IPS-20b (cell line): ENCODE measurements around the gene ACP6.

Source experiments
- H3K27ac ChIP-seq: one replicate; pipeline ENCODE4 v1.5.1; 2013; ENCODE audit warnings: low read length
- H3K27me3 ChIP-seq: 2 replicates; pipeline ENCODE4 v1.6.1; 2013; ENCODE audit warnings: mild to moderate bottlenecking, low read length, inconsistent platforms; ENCODE audit not compliant: insufficient read depth
- H3K36me3 ChIP-seq: 2 replicates; pipeline ENCODE4 v1.6.1; 2013; ENCODE audit warnings: low read depth, mild to moderate bottlenecking, inconsistent platforms, low read length, moderate library complexity; ENCODE audit not compliant: insufficient read depth
- H3K4me1 ChIP-seq: 2 replicates; pipeline ENCODE4 v1.6.1; 2013; ENCODE audit warnings: mild to moderate bottlenecking, control low read depth, inconsistent platforms, low read length, moderate library complexity; ENCODE audit not compliant: insufficient read depth
- H3K4me3 ChIP-seq: 2 replicates; pipeline ENCODE4 v1.5.1; 2013; ENCODE audit warnings: mild to moderate bottlenecking, low read length, inconsistent platforms
- H3K9ac ChIP-seq: 2 replicates; pipeline ENCODE4 v1.6.1; 2013; ENCODE audit warnings: low read depth, mild to moderate bottlenecking, inconsistent platforms, low read length, moderate library complexity
- H3K9me3 ChIP-seq: 2 replicates; pipeline ENCODE4 v1.6.1; 2013; ENCODE audit warnings: mild to moderate bottlenecking, low read depth, low read length, inconsistent platforms; ENCODE audit not compliant: insufficient read depth

Gene ACP6

DNA sequence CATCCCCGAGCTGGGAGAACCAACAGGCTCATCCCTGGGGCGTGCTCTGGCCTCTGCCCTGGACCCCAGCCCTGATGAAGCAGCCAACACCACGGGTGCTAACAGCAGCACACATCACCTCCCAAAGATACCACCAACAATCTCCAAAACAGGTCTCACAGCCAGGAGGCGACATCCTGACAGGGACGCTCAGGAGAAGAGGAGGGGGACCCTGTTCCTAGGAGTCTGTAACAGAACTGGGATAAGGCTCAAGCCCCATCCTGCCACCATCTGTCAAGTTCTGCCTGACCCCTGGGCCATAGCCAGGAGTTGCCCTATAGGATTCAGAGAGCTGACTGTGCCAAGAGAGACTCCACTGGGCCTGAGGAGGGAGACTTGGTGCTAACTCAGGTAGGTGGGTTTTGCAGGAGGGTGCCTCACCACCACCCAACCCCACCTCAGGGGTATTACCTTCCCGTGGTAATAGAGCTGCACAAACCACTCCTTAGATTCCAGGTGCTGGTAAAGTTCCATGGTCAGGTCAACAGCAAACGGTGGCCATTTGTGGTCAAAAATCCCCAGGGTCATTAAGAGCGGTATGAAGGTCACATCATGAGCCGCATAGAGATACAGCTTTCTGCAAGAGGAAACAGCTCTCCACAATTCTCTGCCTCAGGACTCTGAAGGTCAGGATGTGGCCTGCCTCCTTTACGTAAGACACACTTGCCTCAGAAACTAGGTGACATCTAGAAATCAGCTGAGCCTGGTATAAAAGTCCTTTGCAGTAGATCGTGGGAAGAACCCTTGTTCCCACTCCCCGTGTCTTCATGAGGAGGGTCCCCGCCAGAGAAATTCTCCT, 22.3 kb downstream of the ACP6 start:
- H3K4me1 ChIP-seq, result no peaks in the 10 kb centered on the region
- H3K27ac ChIP-seq, result no peak overlapping the region
- no peaks in the 10 kb centered on the region for H3K9me3 ChIP-seq
- H3K4me3 ChIP-seq, result no peak overlapping the region
- H3K36me3 ChIP-seq, result peaks cover 59% of the 10 kb centered on the region
- H3K9ac ChIP-seq, result no peak overlapping the region
- H3K27me3 ChIP-seq, result no peaks in the 10 kb centered on the region

DNA sequence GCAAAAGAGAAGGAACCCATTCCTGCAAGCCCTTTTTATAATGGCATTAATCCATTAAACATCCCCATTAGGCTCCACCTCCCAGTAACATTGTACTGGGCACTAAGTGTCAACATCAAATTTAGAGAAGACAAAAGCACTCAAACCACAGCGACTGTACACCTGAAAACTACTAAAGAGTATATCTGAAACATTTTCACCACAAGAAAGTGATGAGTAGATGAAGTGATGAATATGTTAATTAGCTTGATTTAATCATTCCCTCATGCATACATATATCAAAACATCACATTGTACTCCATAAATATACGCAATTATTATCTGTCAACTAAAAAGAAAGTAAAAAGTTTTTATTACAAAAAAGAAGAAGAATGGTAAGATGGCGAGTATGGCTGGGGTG, 26.4 kb downstream of the ACP6 start:
- Histone ChIP-seq H3K4me1 (no peaks in the 10 kb centered on the region), H3K36me3 (peaks cover 33% of the 10 kb centered on the region), H3K4me3 (no peak overlapping the region), H3K9me3 (no peaks in the 10 kb centered on the region), H3K27ac (no peak overlapping the region), H3K9ac (no peak overlapping the region), H3K27me3 (no peaks in the 10 kb centered on the region)

DNA sequence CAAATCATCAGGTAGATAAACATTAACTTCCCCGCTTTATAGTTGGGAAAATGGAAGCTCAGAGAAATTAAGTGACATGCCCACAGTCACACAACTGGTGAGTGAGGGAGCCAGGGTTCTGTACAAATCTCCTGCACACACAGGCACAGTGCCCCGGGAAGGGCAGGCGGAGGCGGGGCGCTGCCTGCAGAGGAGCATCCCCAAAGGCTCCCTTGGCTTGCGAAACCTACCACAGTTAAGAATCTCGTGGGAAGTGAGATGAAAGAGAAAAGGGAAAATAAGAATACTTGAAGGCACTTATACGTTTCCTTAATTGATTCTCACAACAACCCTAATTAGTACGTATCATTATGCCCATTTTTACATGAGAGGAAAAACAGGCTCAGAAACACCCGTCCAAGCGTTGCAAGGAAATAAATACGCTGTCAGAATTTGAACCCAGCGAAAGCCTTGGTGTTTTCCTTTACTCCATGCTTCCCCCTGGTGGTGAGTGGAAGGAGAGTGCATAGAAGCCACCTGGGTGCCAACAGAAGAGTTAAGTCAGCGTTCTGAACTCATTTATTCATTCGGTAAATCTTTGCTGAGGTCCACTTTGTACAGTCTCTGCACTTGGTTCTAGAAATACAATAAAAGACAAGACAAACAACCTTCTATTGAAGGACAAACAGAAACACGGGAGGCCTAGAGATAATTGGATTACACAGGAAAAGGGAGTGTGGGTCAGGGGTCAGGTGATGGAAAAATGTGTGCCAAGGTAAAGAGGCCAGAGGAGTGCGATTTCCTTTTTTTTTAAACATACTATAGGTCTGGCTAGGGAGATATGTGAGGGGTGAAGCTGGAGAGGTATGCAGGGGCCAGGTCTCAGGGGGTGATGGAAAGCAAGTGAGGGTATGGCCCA, 28.4 kb downstream of the ACP6 start:
- Histone ChIP-seq H3K9ac (no peak overlapping the region), H3K9me3 (no peaks in the 10 kb centered on the region), H3K27ac (no peak overlapping the region), H3K4me3 (no peak overlapping the region), H3K27me3 (no peaks in the 10 kb centered on the region), H3K4me1 (no peaks in the 10 kb centered on the region), H3K36me3 (peaks cover 23% of the 10 kb centered on the region)

DNA sequence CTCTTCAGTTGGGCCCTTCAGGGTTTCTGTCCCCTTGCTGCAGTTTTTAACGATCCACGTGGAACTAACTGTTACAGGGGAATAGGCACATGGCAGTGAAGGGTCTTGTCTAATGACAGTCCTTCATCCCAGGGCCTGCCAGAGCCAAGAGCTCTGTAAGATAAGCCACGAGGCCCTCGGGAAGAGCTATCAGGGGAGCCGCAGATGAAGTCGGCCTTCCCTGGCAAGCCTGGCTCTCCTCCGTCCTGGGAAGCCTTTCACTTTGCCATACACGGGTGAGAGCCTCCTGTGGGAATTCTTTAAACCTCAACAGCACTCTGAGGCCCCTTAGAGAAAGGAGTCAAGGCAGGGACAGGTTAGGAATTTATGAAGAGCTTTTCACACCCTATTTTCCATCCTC, 29.0 kb downstream of the ACP6 start:
- no peak overlapping the region for H3K4me3 ChIP-seq

DNA sequence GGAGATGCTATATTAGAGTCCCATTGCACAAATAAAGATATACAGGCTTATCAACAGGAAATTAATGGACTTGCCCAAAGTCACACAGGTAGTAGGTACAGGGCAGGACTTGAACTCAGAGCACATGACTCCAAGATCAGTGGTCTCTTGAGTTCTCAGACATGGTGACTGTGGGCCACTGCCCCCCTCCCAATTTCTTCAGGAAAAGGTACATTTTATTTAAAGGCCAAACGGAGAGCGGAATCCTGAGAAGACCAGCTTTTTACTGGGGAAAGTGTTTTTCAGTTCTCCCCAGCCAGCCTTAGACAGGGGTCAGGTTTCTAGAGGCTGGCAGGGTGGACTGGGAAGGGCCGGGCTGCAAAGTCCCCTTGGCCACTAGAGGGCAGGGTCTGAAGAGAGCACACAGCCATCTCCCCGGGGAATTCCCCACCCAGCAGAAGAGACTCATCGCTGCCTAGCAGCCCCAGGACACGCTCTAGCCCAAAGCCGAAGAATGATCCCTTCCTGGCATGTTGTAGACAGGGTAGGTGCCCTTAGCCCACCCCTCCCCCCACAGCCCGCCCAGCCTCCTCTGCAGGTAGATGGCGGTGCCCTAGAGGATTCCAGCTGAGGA, 29.7 kb downstream of the ACP6 start:
- Histone ChIP-seq H3K27ac (no peak overlapping the region), H3K9ac (no peak overlapping the region)

More for the DNA sequence above, 29.0 kb downstream of the ACP6 start:
- no peak overlapping the region for H3K27ac ChIP-seq
- H3K9ac ChIP-seq, result no peak overlapping the region
- H3K4me1 ChIP-seq, result no peaks in the 10 kb centered on the region
- peaks cover 23% of the 10 kb centered on the region for H3K36me3 ChIP-seq
- H3K27me3 ChIP-seq, result no peaks in the 10 kb centered on the region
- H3K9me3 ChIP-seq, result no peaks in the 10 kb centered on the region

DNA sequence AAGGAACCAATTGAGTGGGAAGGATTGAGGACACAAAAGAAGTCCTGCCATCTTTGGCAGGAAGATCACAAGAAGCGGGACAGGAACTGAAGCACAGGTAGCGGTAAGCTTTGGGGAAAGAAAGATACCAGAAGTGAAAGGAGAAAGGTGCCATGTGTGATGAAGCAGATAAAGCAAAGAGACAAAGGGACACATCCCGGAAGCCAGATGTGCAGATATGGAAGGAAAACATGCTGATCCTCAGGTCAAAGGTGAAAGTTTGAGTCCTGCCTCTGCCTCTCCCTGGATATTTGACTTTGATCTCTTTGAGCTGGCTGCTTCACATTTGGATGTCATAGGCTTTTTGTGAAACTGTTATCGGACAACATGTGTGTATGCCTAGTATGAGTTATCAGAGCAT, 34.0 kb downstream of the ACP6 start:
- no peaks in the 10 kb centered on the region for H3K4me1 ChIP-seq
- no peaks in the 10 kb centered on the region for H3K9me3 ChIP-seq
- H3K27me3 ChIP-seq, result no peaks in the 10 kb centered on the region
- H3K27ac ChIP-seq, result no peak overlapping the region
- H3K4me3 ChIP-seq, result no peak overlapping the region
- H3K9ac ChIP-seq, result no peak overlapping the region
- no peaks in the 10 kb centered on the region for H3K36me3 ChIP-seq

More for the DNA sequence above, 29.7 kb downstream of the ACP6 start:
- no peak overlapping the region for H3K4me3 ChIP-seq
- peaks cover 23% of the 10 kb centered on the region for H3K36me3 ChIP-seq
- no peaks in the 10 kb centered on the region for H3K9me3 ChIP-seq
- H3K4me1 ChIP-seq, result no peaks in the 10 kb centered on the region
- no peaks in the 10 kb centered on the region for H3K27me3 ChIP-seq

DNA sequence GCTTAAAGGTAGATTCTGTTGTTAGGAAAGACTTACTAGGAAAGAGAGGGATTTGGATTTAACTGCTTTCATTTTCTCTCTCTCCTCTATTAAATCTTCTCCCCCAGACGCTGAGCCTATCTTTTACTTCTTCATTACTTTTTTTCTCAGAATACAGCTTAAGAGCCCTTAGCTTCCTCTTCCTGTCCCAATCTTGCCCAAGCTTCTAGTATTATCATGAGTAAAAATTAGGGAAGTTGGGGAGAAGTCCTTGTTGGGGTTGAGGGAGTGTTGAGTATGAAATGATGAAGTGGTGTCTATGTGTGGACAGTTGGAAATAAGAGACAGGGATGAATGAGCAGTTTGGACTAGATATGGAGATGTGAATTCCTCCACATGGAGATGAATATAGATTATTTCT, 35.0 kb downstream of the ACP6 start:
- Histone ChIP-seq H3K27ac (no peak overlapping the region), H3K27me3 (no peaks in the 10 kb centered on the region)

DNA sequence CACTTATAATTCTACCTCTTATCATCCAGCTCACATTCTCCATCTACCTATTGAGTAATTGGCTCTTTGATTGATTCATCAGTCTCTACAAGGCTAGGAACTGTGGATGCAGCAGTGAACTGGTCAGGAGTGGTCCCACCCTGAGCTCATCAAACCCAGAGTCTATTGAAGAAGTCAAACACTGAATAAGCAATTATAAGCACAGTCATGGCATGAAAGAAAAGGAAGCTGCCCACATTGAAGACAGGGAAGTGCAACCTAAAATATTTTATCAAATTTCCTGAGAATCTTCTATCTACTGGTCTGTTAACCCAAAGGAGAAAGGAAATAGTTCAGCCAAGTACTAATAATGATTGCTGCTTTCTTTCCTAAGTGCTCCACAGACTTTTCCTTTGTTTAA, 35.7 kb downstream of the ACP6 start:
- Histone ChIP-seq H3K9me3 (no peaks in the 10 kb centered on the region), H3K27ac (no peak overlapping the region), H3K9ac (no peak overlapping the region), H3K4me3 (no peak overlapping the region), H3K36me3 (no peaks in the 10 kb centered on the region), H3K27me3 (no peaks in the 10 kb centered on the region), H3K4me1 (no peaks in the 10 kb centered on the region)

More for the DNA sequence above, 35.0 kb downstream of the ACP6 start:
- no peak overlapping the region for H3K9ac ChIP-seq
- no peaks in the 10 kb centered on the region for H3K9me3 ChIP-seq
- no peaks in the 10 kb centered on the region for H3K4me1 ChIP-seq
- no peaks in the 10 kb centered on the region for H3K36me3 ChIP-seq
- H3K4me3 ChIP-seq, result no peak overlapping the region

DNA sequence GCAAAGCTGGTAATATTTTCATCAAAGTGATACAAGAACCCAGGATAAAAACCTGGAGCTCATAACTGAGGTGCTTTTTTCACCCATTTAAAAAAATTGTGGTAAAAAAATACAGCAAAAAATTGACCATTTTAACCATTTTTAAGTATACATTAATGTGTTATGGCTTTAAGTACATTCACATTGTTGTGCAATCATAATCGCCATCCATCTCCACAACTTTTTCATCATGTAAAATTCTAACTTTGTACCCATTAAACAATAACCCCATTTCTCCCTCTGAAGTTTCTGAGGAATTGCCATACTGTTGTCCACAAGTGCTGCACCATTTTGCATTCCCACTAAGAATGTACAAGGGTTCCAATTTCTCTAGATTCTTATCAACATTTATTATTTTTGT, 36.6 kb downstream of the ACP6 start:
- Histone ChIP-seq H3K36me3 (no peaks in the 10 kb centered on the region), H3K4me1 (no peaks in the 10 kb centered on the region), H3K4me3 (no peak overlapping the region), H3K9me3 (no peaks in the 10 kb centered on the region), H3K9ac (no peak overlapping the region), H3K27me3 (no peaks in the 10 kb centered on the region), H3K27ac (no peak overlapping the region)

DNA sequence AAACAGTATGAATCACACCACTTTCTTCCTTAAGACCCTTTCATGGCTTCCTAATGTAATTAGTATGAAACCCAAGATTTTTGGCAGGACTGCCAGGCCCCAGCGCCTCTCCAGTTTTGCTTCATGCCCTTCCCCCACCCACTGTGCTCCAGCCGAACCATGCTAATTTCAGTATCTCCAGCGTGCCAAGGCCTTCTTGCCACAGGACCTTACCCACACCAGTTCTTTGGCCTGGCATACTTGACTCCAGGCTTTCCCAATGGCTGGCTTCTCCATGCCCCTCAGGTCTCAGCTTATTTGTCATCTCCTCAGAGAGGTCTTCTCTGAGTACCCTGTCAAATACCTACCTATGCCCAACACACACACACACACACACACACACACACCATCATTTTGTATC, 38.5 kb downstream of the ACP6 start:
- Histone ChIP-seq H3K27me3 (no peaks in the 10 kb centered on the region), H3K9me3 (no peaks in the 10 kb centered on the region), H3K4me1 (no peaks in the 10 kb centered on the region), H3K36me3 (no peaks in the 10 kb centered on the region), H3K4me3 (no peak overlapping the region), H3K9ac (no peak overlapping the region), H3K27ac (no peak overlapping the region)

DNA sequence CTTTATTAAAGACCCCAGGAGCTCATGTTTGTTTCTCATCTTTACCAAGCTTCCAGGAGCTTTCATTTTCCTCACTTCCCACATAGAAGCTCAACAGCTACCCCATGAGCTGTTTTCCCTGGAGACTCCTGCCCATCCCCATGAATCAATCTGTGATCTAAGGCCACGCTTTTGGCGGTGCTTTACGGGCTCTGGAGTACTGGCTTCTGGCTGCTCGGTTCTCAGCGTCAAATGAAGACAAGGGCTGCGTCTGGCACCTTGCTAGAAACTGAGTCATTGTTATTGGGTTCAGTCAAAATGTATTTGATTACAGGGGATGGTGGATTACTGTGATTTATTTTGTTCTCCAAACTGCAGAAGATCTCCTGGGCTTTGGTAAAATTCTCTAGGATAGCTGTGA, 39.9 kb downstream of the ACP6 start:
- H3K4me1 ChIP-seq, result no peaks in the 10 kb centered on the region
- H3K9ac ChIP-seq, result no peak overlapping the region
- H3K4me3 ChIP-seq, result no peak overlapping the region
- no peaks in the 10 kb centered on the region for H3K9me3 ChIP-seq
- no peak overlapping the region for H3K27ac ChIP-seq
- no peaks in the 10 kb centered on the region for H3K27me3 ChIP-seq
- H3K36me3 ChIP-seq, result 0 out of 2 replicates have a peak, but pooled peaks cover 8% of the 10 kb centered on the region
